Heart left ventricle (tissue), 16 donors: ENCODE data around the gene FSD2. TPM values are rescaled to one million over a fixed set of nuclear protein-coding genes. Genes with fewer than 3 reads are reported as not detected.
"Not testable (repeated sequence)": the region's sequence is repeated elsewhere in the genome, so short reads cannot be mapped to it uniquely, and the experiment has no call there.

Source experiments
- ATAC-seq, 4 donors: fragments of 200-7000 bp; cut with Tn5 transposase; one replicate each; pipeline ENCODE4 v1.9.1; 2020 to 2022; ENCODE audit warnings: moderate library complexity in 4 of 4, mild to moderate bottlenecking in 3 of 4, moderate number of reproducible peaks in 1 of 4
- DNase-seq, 5 donors: peaks; one replicate each; pipeline ENCODE4 v3.0.0-alpha.2; 2020
- H3K27ac ChIP-seq, 12 donors: fragments of 200-600 bp; sonication (generic) in 4 of 12; one replicate each; pipeline versions ENCODE4 v1.5.0 to v1.8.0; 2016 to 2022; ENCODE audit warnings: mild to moderate bottlenecking in 2 of 12
- H3K27me3 ChIP-seq, 9 donors: fragments of 200-600 bp; sonication (generic) in 2 of 9; one replicate each; pipeline versions ENCODE4 v1.5.1 to v1.8.0; 2016 to 2022; ENCODE audit warnings: mild to moderate bottlenecking in 3 of 9
- H3K36me3 ChIP-seq, 9 donors: fragments of 200-600 bp; sonication (generic) in 2 of 9; one replicate each; pipeline versions ENCODE4 v1.5.0 to v1.8.0; 2018 to 2022; ENCODE audit warnings: mild to moderate bottlenecking in 2 of 9
- H3K4me1 ChIP-seq, 12 donors: fragments of 200-600 bp; sonication (generic) in 4 of 12; one replicate each; pipeline versions ENCODE4 v1.5.0 to v1.8.0; 2016 to 2022; ENCODE audit warnings: mild to moderate bottlenecking in 3 of 12
- H3K4me3 ChIP-seq, 12 donors: fragments of 200-600 bp; sonication (generic) in 4 of 12; one replicate each; pipeline versions ENCODE4 v1.5.0 to v1.8.0; 2017 to 2022; ENCODE audit warnings: mild to moderate bottlenecking in 9 of 12, moderate library complexity in 4 of 12
- H3K9me3 ChIP-seq, 12 donors: fragments of 200-600 bp; sonication (generic) in 4 of 12; one replicate each; pipeline versions ENCODE4 v1.5.0 to v1.8.0; 2016 to 2022; ENCODE audit warnings: mild to moderate bottlenecking in 1 of 12
- POLR2A ChIP-seq, 2 donors: fragments of 450-650 bp; IDR thresholded peaks; one replicate each; pipeline ENCODE4 v1.6.1; 2017; ENCODE audit warnings: antibody characterized with exemption in 2 of 2, mild to moderate bottlenecking in 2 of 2, moderate library complexity in 2 of 2
- WGBS, 4 donors: extraction: QIAGEN DNeasy Blood & Tissue Kit in 2 of 4; methylation state at CpG; one replicate each; pipeline versions ENCODE4 v1.1.5 to v1.1.7; 2013 to 2018; 5-methylcytosine and 5-hydroxymethylcytosine counted together
- intact Hi-C, 10 donors: fragments of 100-400 bp; cut with DNase I; formaldehyde crosslinking; loops; one replicate each; pipeline versions ENCODE4 v1.11.1 to v1.14.2; 2022
- polyA plus RNA-seq, 2 donors: library from polyadenylated mRNA; stranded (reverse); fragments of 200-250 nt; gene quantifications; one replicate each; pipeline ENCODE4 v1.2.3, GENCODE V29; 2013
- total RNA-seq, 9 donors: library from RNA; depleted of rRNA in 2 of 9; stranded (reverse); fragments of >200 nt in 2 of 9; fragmentation: NEBNext Ultra II Directional in 3 of 9; extraction: Animal tissue kit (Norgen Biotek cat#: 25700) in 3 of 9; gene quantifications; one replicate each; pipeline versions ENCODE4 v1.1.0 to v1.2.4, GENCODE V29; 2016 to 2023
- TF ChIP-seq, protein P1 (sequence below), 12 donors: fragments of 200-600 bp; sonication (generic) in 4 of 12; IDR thresholded peaks; one replicate each; pipeline versions ENCODE4 v1.5.0 to v1.8.0; 2018 to 2022; ENCODE audit warnings: antibody characterized with exemption in 12 of 12, mild to moderate bottlenecking in 5 of 12
- donor health status: ischemic (EF 13 %, LVEDD 7.1; RV severe dilation, severe dysfunction).
- donor health status: healthy with polysubstance abuse.
- donor health status: DM: no; HTN: yes; CAD: no.
- donor health status: DM: no; HTN: no; CAD: no.
- donor health status: ischemic (EF 25% LVEDD 6.9; RV normal size, moderate dysfunction).
- donor health status: ischemic (EF 25% LVEDD 5.7; RV mildly dilated, moderate dysfunction).
- donor health status: healthy.
- donor health status: DM: yes; HTN: yes; CAD: no.
- donor health status: ischemic (EF 35%, LVEDD 5.7; RV mildly dilated, moderate dysfunction).
- donor health status: nonischemic (EF 11% LVEDD 7.7; RV severe dilation, severe dysfunction).
- donor health status: DM: yes; HTN: yes; CAD: no.
- donor health status: PGD.
- donor health status: ischemic (EF 29% LVEDD 5.4; RV normal size, mild dysfunction).
- donor health status: nonischemic (EF 23%, LVEDD 6.1; RV moderate dilation, normal function).

Gene FSD2
- total and polyA plus RNA-seq, 11 donors: 3.6 to 140 (median 66.0) TPM

DNA sequence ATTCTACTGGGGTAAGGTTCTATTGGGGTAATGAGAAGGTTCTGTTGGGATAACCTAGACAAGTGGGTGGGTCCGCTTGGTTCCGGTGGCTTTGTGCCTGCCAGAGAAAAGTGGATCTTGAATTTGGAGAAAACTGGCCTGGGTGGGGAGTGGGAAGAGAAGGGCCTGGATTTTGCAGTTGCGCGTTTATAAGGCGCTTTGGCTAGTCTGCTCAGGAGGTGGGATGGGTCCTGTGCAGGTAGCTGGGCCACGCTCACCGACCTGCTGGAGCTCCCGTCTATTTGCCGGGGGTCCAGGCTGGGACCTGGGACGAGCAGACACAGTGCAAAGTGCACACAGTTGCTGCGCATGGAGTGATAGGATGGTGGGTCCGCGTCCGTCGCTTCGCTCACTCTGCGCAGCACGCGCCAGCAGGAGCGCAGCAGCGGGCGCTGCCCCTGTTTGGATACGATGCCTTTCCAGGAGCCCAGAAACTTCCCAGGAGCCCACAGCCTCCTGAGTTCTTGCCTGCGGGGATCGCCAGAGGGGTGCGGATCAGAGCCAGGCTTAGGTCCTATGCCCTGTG is 94.9 kb downstream of the FSD2 start:
- no peaks in the 10 kb centered on the region for H3K9me3 ChIP-seq
- H3K27me3 ChIP-seq: peaks cover 0 to 20% (median 4%) of the 10 kb centered on the region in 9 donors
- ATAC-seq (no peak), DNase-seq (no peak)
- 94 to 95% (median 95%) methylated on average over 25 to 26 of the region's 26 CpGs for WGBS, 4 donors
- intact Hi-C loops: no loop called here
- TF ChIP-seq POLR2A (IDR thresholded peaks at IDR 0.05): no peak
- TF ChIP-seq, protein P1, sequence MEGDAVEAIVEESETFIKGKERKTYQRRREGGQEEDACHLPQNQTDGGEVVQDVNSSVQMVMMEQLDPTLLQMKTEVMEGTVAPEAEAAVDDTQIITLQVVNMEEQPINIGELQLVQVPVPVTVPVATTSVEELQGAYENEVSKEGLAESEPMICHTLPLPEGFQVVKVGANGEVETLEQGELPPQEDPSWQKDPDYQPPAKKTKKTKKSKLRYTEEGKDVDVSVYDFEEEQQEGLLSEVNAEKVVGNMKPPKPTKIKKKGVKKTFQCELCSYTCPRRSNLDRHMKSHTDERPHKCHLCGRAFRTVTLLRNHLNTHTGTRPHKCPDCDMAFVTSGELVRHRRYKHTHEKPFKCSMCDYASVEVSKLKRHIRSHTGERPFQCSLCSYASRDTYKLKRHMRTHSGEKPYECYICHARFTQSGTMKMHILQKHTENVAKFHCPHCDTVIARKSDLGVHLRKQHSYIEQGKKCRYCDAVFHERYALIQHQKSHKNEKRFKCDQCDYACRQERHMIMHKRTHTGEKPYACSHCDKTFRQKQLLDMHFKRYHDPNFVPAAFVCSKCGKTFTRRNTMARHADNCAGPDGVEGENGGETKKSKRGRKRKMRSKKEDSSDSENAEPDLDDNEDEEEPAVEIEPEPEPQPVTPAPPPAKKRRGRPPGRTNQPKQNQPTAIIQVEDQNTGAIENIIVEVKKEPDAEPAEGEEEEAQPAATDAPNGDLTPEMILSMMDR (IDR thresholded peaks at IDR 0.05): no peak
- H3K36me3 ChIP-seq: no peaks in the 10 kb centered on the region
- H3K4me3 ChIP-seq: no peak overlapping the region
- peaks cover 0 to 17% (median 9%) of the 10 kb centered on the region in 12 donors for H3K4me1 ChIP-seq
- no peak overlapping the region for H3K27ac ChIP-seq

DNA sequence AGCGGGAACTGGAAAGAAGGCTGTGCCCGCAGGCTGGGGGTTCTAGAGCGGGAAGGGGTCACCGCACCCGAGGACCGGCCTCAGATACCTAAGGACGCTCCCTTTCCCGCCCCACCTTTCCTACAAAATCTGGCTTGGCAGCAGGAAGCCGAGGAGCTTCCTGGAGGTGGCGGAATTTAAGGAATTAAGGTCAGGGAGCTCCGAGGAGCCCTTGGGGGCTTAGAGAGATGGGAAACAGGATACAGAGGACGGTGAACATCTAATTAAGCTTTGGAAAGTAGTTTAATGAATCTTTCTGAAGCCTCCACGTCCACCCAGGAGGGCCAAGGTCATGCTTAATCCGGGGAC is 95.7 kb downstream of the FSD2 start:
- intact Hi-C loops: no loop called here
- 11 to 20% (median 12%) methylated on average over 13 to 14 of the region's 14 CpGs for WGBS, 4 donors
- H3K4me3 ChIP-seq: peak overlapping the region; percentile 33 to 73 (median 64)
- DNase-seq (no peak), ATAC-seq (no peak)
- H3K36me3 ChIP-seq: no peaks in the 10 kb centered on the region
- H3K27me3 ChIP-seq: peaks cover 0 to 20% (median 4%) of the 10 kb centered on the region in 9 donors
- H3K9me3 ChIP-seq: no peaks in the 10 kb centered on the region
- no peak overlapping the region for H3K27ac ChIP-seq
- TF ChIP-seq, protein P1 (IDR thresholded peaks at IDR 0.05): no peak
- TF ChIP-seq POLR2A (IDR thresholded peaks at IDR 0.05): no peak
- H3K4me1 ChIP-seq: peaks cover 0 to 17% (median 9%) of the 10 kb centered on the region in 12 donors

DNA sequence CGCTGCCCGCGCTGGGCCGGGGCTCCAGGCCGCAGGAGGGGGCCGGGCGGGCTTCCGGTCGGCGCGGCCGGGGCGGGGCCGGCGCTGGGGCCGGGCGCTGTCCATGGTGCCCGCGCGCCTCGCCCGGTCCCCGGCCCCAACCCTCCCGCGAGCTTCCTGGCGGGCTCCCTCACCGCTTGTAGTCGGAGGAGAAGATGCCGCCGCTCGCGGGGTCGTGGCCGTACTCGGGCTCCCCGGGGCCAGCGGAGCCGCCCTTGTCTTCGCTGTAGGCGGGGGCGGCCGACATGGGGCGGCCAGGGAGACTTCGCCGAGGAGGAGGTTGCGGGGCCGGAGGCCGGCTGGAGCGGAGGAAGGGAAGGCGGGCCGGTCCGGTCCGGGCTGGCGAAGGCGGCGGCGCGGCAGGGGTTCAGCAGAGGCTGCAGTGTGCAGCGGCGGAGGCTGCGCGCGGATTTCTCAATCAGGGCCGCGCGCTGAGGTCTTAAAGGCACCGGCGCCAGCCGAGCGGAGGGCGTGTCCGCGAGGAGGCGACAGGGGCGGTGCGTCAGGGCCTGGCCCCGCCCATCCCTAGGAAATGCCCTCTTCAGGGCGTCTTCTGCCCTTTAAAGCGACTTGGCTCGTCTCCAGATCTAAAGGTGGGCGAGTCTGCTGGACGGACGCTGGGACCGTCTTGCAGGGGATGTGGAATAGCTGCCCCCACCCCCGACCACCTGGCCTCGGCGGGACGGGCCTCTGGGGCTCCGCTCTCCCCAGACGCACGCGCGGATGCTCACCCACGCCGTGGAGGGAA is 96.3 kb downstream of the FSD2 start, which contains the start of gene AP3B2:
TSS of gene AP3B2 (minus strand) at position 455 of the 787 bp plus-strand sequence. CDS start at position 286, 169 bp downstream.
- ATAC-seq: peak; percentile 32 to 98 (median 90)
- peak within 1 kb of the TSS; percentile 33 to 73 (median 64) for H3K4me3 ChIP-seq
- H3K9me3 ChIP-seq: no peaks in the 10 kb centered on the region
- H3K4me1 ChIP-seq: peaks cover 0 to 17% (median 9%) of the 10 kb centered on the region in 12 donors
- DNase-seq: peak; percentile 35 to 73 (median 56)
- intact Hi-C loops: loop anchor here in 1 of 10 donors (10.0 kb wide), 1 partner anchor 55 kb away; no protein-coding TSS in a partner anchor
- TF ChIP-seq, protein P1 (IDR thresholded peaks at IDR 0.05): no peak
- no peak for TF ChIP-seq POLR2A (IDR thresholded peaks at IDR 0.05)
- H3K27me3 ChIP-seq: peaks cover 0 to 20% (median 4%) of the 10 kb centered on the region in 9 donors
- H3K27ac ChIP-seq: peak within 1 kb of the TSS in 1 of 12 donors; percentile 59
- H3K36me3 ChIP-seq: no peaks in the 10 kb centered on the region
- 1 to 4% (median 1%) methylated on average over 5 to 95 of the region's 95 CpGs for WGBS, 4 donors

- intact Hi-C loops: loop anchor here in 1 of 10 donors (10.0 kb wide), 1 partner anchor 54 kb away; no protein-coding TSS in a partner anchor
- TF ChIP-seq, protein P1 (IDR thresholded peaks at IDR 0.05): no peak
- no peak for TF ChIP-seq POLR2A (IDR thresholded peaks at IDR 0.05)
- ATAC-seq (no peak), DNase-seq (no peak)
- H3K4me3 ChIP-seq: peak overlapping the region in 11 of 12 donors; percentile 12 to 73 (median 67)
- 2 to 9% (median 3%) methylated on average over 12 to 15 of the region's 15 CpGs for WGBS, 4 donors
- H3K27me3 ChIP-seq: peaks cover 0 to 16% (median under 1%) of the 10 kb centered on the region in 9 donors
- H3K9me3 ChIP-seq: no peaks in the 10 kb centered on the region
- H3K4me1 ChIP-seq: peaks cover 0 to 17% (median 9%) of the 10 kb centered on the region in 12 donors
- H3K27ac ChIP-seq: no peak overlapping the region
- H3K36me3 ChIP-seq: no peaks in the 10 kb centered on the region
Measured at GRCh38 chr15:82709081-82709420, 96.8 kb downstream of the FSD2 start.

DNA sequence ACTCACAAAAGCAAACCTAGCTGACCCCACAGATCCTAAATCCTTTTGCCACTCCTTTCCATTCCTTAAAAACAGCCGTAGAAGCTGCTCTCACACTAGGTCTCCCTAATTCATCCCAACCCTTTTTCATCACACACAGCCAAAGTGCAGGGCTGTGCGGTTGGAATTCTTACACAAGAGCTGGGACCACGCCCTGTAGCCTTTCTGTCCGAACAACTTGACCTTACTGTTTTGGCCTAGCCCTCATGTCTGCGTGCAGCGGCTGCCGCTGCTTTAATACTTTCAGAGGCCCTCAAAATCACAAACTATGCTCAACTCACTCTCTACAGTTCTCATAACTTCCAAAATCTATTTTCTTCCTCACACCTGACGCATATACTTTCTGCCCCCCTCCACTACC is 100.0 kb downstream of the FSD2 start:
- Histone ChIP-seq H3K27me3 (peaks cover 0 to 11% (median 1%) of the 10 kb centered on the region in 9 donors), H3K4me1 (peaks cover 0 to 17% (median 9%) of the 10 kb centered on the region in 12 donors)
- not testable (repeated sequence) for H3K9me3 ChIP-seq, DNase-seq, ATAC-seq, H3K36me3 ChIP-seq, H3K27ac ChIP-seq, H3K4me3 ChIP-seq
- intact Hi-C loops: loop anchor here in 1 of 10 donors (10.0 kb wide), 1 partner anchor 51 kb away; no protein-coding TSS in a partner anchor
- 82 to 89% (median 87%) methylated on average over 8 of the region's 8 CpGs for WGBS, 4 donors
